HG02981 (cell line): Measurements from ENCODE around the gene GUSB.
"Not testable (repeated sequence)": the region's sequence is repeated elsewhere in the genome, so short reads cannot be mapped to it uniquely, and the experiment has no call there.

Experiments used
- ATAC-seq: cut with Tn5 transposase; IDR thresholded peaks from one replicate; pipeline ENCODE4 v1.9.1; 2021; ENCODE audit warnings: mild to moderate bottlenecking, moderate library complexity; ENCODE audit not compliant: unreplicated experiment

The GUSB gene

GRCh38 chr7:65981965-65982792 lies at the start of gene GUSB:
Gene GUSB, minus strand, starts transcription at chr7:65982213. Its CDS starts 30 bp downstream, at chr7:65982183.
- peak; percentile 76 for ATAC-seq

GRCh38 chr7:66028342-66028741 lies 46.3 kb upstream of the GUSB start:
- ATAC-seq: not testable (repeated sequence)

GRCh38 chr7:66016131-66016461 lies 34.1 kb upstream of the GUSB start:
- no peak for ATAC-seq

GRCh38 chr7:66015440-66016130 lies 33.6 kb upstream of the GUSB start:
- no peak for ATAC-seq

GRCh38 chr7:66013938-66014337 lies 31.9 kb upstream of the GUSB start:
- no peak for ATAC-seq

- no peak for ATAC-seq
Observed at GRCh38 chr7:66007232-66007631, 25.2 kb upstream of the GUSB start.

- not testable (repeated sequence) for ATAC-seq
Observed at GRCh38 chr7:66005115-66005671, 23.2 kb upstream of the GUSB start.

- not testable (repeated sequence) for ATAC-seq
Observed at GRCh38 chr7:66000823-66001417, 18.9 kb upstream of the GUSB start.

GRCh38 chr7:65994984-65995383 lies 13.0 kb upstream of the GUSB start:
- ATAC-seq: not testable (repeated sequence)

GRCh38 chr7:65992526-65992925 lies 10.5 kb upstream of the GUSB start:
- ATAC-seq: no peak

GRCh38 chr7:65991829-65992228 lies 9.8 kb upstream of the GUSB start:
- not testable (repeated sequence) for ATAC-seq

GRCh38 chr7:65989694-65990080 lies 7.7 kb upstream of the GUSB start:
- no peak for ATAC-seq

- ATAC-seq: not testable (repeated sequence)
Observed at GRCh38 chr7:65988503-65988902, 6.5 kb upstream of the GUSB start.

- no peak for ATAC-seq
Observed at GRCh38 chr7:65988084-65988483, 6.1 kb upstream of the GUSB start.

GRCh38 chr7:65983965-65984658 lies 2.1 kb upstream of the GUSB start:
- ATAC-seq: no peak

- ATAC-seq: peak; percentile 79
Observed at GRCh38 chr7:65980478-65981250, 1.3 kb downstream of the GUSB start.

GRCh38 chr7:65979583-65980477 lies 2.2 kb downstream of the GUSB start:
- no peak for ATAC-seq

GRCh38 chr7:65978891-65979582 lies 3.0 kb downstream of the GUSB start:
- ATAC-seq: no peak
